ENCODE data around the gene RBBP6.
"Not testable (repeated sequence)": the region's sequence is repeated elsewhere in the genome, so short reads cannot be mapped to it uniquely, and the experiment has no call there.

The RBBP6 gene, protein sequence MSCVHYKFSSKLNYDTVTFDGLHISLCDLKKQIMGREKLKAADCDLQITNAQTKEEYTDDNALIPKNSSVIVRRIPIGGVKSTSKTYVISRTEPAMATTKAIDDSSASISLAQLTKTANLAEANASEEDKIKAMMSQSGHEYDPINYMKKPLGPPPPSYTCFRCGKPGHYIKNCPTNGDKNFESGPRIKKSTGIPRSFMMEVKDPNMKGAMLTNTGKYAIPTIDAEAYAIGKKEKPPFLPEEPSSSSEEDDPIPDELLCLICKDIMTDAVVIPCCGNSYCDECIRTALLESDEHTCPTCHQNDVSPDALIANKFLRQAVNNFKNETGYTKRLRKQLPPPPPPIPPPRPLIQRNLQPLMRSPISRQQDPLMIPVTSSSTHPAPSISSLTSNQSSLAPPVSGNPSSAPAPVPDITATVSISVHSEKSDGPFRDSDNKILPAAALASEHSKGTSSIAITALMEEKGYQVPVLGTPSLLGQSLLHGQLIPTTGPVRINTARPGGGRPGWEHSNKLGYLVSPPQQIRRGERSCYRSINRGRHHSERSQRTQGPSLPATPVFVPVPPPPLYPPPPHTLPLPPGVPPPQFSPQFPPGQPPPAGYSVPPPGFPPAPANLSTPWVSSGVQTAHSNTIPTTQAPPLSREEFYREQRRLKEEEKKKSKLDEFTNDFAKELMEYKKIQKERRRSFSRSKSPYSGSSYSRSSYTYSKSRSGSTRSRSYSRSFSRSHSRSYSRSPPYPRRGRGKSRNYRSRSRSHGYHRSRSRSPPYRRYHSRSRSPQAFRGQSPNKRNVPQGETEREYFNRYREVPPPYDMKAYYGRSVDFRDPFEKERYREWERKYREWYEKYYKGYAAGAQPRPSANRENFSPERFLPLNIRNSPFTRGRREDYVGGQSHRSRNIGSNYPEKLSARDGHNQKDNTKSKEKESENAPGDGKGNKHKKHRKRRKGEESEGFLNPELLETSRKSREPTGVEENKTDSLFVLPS (N-terminal part only)

DNA sequence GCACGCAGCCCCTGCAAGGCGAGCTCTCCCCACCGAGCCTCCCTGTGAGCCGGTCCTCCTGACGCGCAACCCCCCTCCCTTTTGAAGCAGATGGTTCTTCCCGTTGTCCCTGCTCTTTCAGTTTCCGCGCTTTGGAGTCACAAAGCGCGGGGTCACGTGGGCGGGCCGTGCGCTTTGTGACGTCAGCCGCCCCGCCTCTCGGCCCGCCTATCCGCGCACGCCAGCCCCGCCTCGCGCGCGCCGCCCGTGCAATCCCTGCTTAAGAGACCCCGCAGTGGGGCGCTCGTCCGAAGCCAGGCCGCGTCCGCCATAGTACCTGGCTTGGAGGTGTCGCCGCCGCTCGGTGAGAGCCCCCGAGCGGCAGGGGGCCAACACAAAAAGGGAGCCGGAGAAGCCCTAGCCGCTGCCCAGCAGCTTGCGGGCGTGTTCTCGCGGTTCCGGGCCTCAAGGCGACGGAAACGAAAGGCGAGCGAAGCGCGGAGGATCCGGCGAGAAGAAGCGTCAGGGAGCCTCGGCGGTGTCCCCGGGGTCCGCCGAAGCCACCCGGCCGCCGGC lies at the start of gene RBBP6:
TSS of gene RBBP6 (plus strand) at position 272 of the 555 bp plus-strand sequence. CDS start 1,061 bp downstream, outside the sequence.
- DNase-seq (ENCODE audit: low spot score) = peak; percentile 95

- no peak for DNase-seq (ENCODE audit: low spot score)
Measured at GRCh38 chr16:24490866-24491265, 48.5 kb upstream of the RBBP6 start.

GRCh38 chr16:24491731-24492130 lies 47.6 kb upstream of the RBBP6 start:
- DNase-seq (ENCODE audit: low spot score) = no peak

DNA sequence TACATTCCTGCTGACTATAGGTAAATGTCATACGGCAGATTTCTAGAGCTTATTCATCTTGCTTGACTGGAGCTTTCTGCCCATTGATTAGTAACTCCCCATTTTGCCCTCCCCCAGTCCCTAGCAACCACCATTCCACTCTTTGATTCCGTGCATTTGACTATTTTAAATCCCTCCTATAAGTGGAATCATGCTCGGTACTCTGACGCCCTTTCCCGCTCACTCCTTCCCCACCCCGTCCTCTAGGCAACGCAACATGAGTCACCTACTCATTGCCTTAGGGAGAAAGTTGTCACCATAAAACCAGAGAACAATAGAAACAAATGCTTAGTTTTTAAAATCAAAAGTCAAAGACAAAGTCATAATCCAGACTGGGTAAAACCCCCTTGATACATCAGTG lies 45.5 kb upstream of the RBBP6 start:
- DNase-seq (ENCODE audit: low spot score) = no peak

DNA sequence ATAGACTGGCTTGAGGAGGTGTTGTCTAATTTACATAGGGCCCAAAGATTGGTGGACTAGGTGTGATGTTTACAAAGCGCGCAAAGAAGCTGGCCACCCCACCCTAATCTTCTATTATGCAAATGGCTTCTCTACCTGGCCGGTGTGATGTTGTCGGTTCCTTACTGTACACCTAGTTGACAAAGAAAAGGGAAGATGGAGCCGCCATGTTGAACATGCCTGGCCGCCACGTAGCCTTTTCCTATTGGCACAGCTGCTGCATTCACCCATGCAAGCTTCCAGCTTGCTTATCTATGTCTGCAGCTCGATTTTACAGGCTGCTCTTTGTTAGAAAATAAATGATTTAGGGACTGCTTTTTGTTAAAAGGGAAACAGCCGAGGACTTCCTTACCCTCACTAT lies 44.2 kb upstream of the RBBP6 start:
- DNase-seq (ENCODE audit: low spot score) = not testable (repeated sequence)

GRCh38 chr16:24497440-24497839 lies 41.9 kb upstream of the RBBP6 start:
- no peak for DNase-seq (ENCODE audit: low spot score)

DNA sequence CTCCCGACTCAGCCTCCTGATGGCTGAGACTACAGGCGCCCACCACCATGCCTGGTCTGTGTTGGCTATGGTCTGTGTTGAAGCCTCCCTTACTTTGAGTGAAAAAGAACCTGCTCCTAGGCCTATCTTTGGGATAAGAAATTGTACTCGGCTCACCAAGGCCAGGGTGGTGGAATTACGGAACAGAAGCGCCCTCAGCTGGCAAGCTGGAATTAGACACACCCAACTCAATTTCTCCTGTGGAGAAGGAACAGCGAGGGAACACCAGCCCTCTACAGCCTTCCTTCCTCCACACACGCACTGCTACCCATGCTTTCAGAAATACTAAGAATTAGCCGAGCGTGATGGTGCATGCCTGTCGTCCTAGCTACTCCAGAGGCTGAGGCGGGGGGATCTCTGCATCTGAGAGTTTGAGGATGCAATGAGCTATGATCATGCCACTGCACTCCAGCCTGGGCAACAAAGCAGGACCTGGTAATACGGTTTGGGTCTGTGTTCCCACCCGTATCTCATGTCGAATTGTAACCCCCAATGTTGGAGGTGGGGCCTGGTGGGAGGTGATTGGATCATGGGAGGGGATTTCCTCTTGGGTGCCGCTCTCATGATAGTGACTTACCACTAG lies 40.1 kb upstream of the RBBP6 start:
- DNase-seq (ENCODE audit: low spot score) = peak; percentile 77

GRCh38 chr16:24504472-24505345 lies 34.7 kb upstream of the RBBP6 start:
- peak; percentile 75 for DNase-seq (ENCODE audit: low spot score)

- no peak for DNase-seq (ENCODE audit: low spot score)
Measured at GRCh38 chr16:24505959-24506358, 33.4 kb upstream of the RBBP6 start.

DNA sequence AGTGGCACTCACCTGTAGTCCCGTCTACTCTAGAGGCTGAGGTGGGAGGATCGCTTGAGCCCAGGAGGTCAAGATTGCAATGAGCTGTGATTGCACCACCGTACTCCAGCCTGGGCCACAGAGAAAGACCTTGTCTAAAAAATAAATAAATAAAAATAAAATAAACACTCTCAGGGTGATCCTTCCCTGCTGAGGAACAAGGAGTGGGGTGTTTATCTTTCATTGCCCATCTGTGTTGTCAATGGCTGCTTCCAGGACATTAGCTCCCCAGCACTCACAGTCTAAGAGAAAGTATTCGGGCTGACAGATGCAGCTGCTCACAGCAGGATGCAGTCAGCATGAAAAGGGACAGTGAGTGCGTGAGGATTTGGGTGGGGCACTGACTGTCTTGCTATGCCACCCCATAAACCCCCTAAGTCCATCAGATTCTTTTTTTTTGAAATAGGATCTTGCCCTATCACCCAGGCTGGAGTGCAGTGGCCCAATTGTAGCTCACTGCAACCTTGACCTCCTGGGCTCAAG lies 31.3 kb upstream of the RBBP6 start:
- DNase-seq (ENCODE audit: low spot score) = no peak

DNA sequence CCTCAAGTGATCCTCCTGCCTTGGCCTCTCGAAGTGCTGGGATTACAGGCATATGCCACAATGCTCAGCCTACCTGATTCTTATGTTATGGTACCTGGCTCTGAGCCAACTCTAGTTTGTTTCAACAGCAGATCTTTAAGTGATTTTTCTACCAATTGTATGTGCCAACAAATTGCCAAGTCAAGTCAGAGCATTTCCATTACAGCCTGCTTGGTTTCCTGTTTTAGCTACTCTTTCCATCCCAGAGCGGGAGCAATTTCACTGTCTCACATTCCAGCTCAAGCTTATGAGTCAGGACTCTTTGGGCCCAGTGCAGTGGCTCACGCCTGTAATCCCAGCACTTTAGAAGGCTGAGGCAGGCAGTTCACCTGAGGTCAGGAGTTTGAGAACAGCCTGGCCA lies 30.8 kb upstream of the RBBP6 start:
- no peak for DNase-seq (ENCODE audit: low spot score)

- DNase-seq (ENCODE audit: low spot score) = no peak
Measured at GRCh38 chr16:24509536-24509935, 29.8 kb upstream of the RBBP6 start.

DNA sequence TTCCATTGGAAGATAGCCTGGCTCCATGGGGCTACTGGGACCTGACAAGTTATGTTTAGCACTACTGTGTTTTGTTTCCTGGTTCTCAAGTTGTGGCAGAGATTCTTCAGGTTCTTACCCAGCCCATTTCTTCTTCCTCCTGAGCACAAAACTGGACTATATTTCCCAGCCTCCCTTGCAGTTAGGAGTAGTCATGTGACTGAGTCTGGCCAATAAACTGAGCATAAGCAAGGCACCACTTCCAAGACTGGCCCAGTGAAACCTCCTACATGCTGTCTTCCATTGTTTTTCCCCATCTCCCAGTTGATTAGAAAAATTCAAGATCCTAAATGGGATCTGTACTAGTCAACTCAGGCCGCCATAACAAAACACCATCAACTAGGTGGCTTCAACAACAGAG lies 28.2 kb upstream of the RBBP6 start:
- no peak for DNase-seq (ENCODE audit: low spot score)

DNA sequence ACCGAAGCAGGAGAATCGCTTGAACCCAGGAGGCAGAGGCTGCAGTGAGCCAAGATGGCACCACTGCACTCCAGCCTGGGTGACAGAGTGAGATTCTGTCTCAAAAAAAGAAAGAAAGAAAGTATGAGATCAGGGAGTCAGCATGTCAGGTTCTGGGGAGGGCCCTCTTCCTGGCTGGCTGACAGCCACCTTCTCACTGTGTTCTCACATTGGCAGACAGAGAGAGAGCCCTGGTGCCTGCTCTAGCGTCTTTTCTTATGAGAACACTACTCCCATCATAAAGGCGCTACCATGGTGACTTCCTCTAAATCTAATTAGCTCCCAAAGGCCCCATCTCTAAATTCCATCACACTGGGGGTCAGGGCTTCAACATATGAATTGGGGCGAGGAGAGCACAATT lies 27.6 kb upstream of the RBBP6 start:
- DNase-seq (ENCODE audit: low spot score) = no peak

DNA sequence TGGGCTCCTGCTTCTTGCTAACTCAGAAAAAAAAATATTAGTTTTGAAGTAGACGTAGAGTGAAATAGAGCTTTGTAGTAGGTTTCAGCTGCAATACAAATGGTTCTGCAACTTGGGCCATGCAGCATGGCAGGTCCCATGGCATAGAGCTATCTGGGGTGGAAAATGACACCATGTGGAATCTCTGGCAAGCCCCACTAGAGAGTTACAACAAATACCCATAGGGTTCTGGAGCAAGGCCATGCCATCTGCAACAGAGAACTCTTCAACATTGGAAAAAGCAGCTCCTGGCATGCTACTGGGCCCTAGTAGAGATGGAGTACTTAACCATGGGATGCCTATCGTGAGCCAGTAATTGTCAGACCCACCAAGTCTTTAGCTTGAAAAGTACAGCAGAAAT lies 25.3 kb upstream of the RBBP6 start:
- DNase-seq (ENCODE audit: low spot score) = no peak

GRCh38 chr16:24515186-24515585 lies 24.2 kb upstream of the RBBP6 start:
- no peak for DNase-seq (ENCODE audit: low spot score)

- DNase-seq (ENCODE audit: low spot score) = peak; percentile 79
Measured at GRCh38 chr16:24516900-24517669, 22.3 kb upstream of the RBBP6 start.

GRCh38 chr16:24518498-24518897 lies 20.9 kb upstream of the RBBP6 start:
- no peak for DNase-seq (ENCODE audit: low spot score)

- no peak for DNase-seq (ENCODE audit: low spot score)
Measured at GRCh38 chr16:24520983-24521382, 18.4 kb upstream of the RBBP6 start.

DNA sequence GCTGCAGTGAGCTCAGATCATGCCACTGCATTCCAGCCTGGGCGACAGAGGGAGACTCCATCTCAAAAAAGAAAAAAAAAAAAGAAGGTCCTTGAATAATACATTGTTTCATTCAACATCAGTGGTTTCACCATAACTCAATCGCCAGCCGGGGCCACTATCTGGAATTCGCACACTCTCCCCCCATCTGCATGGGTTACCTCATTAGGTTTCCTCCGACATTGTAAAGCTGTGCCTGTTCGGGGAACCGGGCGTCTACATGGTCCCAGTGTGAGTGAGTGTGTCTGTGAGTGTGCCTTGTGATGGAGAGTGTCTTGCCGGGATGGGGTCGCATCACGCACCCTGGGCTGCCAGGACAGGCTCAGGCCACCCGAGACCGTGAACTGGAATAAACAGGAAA lies 16.6 kb upstream of the RBBP6 start:
- DNase-seq (ENCODE audit: low spot score) = no peak
